ACHN (cell line): ENCODE results near the gene KRIT1.
A peak's percentile ranks its signal among the peaks of the same experiment; 100 is the strongest.
"Not testable (repeated sequence)": the region's sequence is repeated elsewhere in the genome, so short reads cannot be mapped to it uniquely, and the experiment has no call there.

Source experiments
- DNase-seq: peaks from one replicate; pipeline ENCODE4 v3.0.0-alpha.2; 2015
- in situ Hi-C: cut with HindIII; loops from 2 replicates; pipeline ENCODE4 v1.10.0; 2017; ENCODE audit warnings: low sequenced_read_pairs, low pct_ligation_motif_present, low pct_unique_long_range_greater_than_20kb

The KRIT1 gene

DNA sequence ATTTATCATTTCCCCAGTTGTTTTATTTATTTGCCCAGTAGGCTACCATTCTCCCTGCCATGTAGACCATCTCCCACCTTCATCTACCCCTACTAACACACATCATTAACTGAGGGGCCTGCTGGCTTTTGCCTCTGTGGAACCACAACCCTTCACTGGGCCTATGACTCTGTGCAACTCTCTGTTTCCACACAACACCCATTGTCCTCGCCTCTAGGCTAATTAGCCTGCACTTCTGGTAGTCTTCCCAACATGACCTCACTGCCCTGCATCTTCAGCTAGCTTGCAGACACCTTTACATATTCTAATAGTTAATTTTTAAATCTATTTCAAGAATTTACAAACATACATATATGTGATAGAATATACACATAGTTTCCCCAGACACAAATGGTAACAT is 7.5 kb upstream of the KRIT1 start:
- in situ Hi-C loops: no loop called here
- DNase-seq: no peak

- DNase-seq: no peak
- in situ Hi-C loops: no loop called here
These were observed 5.5 kb upstream of the KRIT1 start for GRCh38 chr7:92251181-92251580.

DNA sequence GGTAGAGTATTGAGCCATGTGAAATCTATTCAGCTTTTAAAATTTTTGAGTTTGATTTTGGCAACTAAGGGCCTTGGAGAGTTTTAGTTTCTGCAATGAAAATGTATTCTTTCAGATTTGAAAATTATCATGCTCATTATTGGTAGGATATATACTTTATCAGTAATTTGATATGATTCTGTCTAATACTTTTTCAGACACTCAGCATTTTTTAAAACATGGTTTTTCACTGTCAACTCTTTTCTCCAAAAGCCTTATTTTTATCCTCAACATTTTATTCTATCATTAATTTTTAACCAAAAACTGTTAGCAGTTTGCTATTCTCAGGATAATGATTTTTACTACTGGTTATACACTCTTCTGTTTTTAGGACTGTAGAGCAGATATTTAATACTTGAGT is 4.9 kb upstream of the KRIT1 start:
- in situ Hi-C loops: no loop called here
- no peak for DNase-seq

GRCh38 chr7:92246360-92247101 is 817 bp upstream of the KRIT1 start:
- DNase-seq: peak; percentile 44
- in situ Hi-C loops: no loop called here

DNA sequence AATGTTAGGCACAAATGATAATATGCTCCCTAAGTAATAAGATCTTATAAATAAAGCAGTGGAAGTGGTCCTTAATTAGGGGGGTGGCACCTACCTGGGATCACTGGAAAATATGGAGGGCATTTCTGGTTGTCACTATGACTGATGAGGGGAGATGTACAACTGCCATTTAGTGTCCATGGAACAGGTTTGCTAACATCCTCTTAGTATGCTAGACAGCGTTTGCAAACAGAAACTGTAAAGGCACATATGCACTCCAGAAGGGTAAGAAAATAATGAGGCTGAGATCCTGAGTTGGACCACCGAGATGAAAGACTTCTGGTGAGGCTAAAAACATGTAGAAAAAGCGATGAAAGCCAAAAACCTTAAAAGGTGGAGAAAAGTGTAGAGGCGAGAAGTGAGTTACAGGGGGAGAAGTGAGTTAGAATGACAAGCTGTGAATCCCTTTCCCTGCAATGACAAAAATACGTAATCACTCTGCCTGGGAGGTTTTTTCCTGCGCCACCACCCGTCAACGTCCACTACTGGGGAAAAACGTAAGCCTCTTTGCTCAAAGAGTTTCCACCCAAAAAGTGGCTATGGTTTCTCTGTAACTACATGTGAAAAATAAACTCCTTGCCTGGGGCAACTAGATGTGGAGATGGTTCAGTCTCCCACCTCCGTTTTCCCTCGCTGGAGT is 767 bp downstream of the KRIT1 start:
- DNase-seq: peak; percentile 59
- in situ Hi-C loops: no loop called here

GRCh38 chr7:92242972-92243371 is 2.7 kb downstream of the KRIT1 start:
- in situ Hi-C loops: no loop called here
- no peak for DNase-seq

GRCh38 chr7:92230547-92230946 is 15.2 kb downstream of the KRIT1 start:
- no peak for DNase-seq
- in situ Hi-C loops: no loop called here

DNA sequence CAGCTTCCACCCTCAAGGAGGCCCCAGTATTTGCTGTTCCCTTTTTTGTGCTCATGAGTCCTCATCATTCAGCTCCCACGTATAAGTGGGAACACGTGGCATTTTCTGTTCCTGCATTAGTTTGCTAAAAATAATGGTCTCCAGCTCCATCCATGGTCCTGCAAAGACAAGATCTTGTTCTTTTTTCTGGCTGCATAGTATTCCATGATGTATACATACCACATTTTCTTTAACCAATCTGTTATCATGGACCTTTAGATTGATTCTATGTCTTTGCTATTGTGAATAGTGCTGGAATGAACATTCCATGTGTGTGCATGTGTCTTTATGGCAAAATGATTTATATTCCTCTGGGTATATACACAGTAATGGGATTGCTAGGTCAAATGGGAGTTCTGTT is 17.0 kb downstream of the KRIT1 start:
- in situ Hi-C loops: no loop called here
- DNase-seq: no peak

DNA sequence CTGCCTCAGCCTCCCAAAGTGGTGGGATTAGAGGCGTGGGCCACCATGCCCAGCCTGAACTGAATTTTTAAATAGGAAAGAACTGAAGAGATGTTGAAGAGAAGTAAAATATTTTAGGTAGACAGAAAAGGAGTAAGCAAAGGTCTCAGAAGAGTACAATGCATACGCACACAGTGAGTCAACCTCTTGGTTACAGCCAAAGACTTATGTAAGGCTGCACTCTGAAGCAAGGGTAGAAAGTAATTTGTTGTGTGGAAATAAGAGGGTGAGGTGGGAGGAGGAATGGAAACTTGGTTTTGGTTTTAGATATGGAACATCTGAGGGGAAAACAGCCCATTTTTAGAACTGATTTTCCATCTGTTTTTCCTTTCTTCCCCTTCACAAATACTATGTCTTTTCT is 17.6 kb downstream of the KRIT1 start:
- in situ Hi-C loops: no loop called here
- no peak for DNase-seq

GRCh38 chr7:92226981-92227380 is 18.7 kb downstream of the KRIT1 start:
- DNase-seq: no peak
- in situ Hi-C loops: no loop called here

GRCh38 chr7:92221766-92222165 is 23.9 kb downstream of the KRIT1 start:
- in situ Hi-C loops: no loop called here
- no peak for DNase-seq

DNA sequence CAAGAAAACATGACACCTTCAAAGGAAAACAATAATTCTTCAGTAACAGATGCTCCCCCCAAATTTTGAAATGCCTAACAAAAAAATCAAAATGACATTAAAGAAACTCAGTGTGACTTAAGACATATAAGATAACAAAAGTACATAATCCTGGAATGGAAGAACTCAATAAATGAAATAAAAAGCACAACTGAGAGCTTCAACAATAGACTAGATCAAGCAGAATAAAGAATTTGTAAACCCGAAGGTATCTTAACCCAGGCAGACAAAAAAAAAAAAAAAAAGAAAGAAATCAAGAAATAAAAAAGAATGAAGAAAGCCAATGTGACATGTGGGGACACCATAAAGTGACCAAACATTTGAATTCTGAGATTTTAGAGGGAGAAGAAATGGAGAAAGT is 39.0 kb downstream of the KRIT1 start:
- no peak for DNase-seq
- in situ Hi-C loops: no loop called here

GRCh38 chr7:92205987-92206386 is 39.7 kb downstream of the KRIT1 start:
- in situ Hi-C loops: no loop called here
- DNase-seq: no peak

GRCh38 chr7:92200791-92201190 is 44.9 kb downstream of the KRIT1 start:
- in situ Hi-C loops: no loop called here

GRCh38 chr7:92192326-92192725 is 53.4 kb downstream of the KRIT1 start:
- in situ Hi-C loops: no loop called here
- no peak for DNase-seq

More at GRCh38 chr7:92200791-92201190, 44.9 kb downstream of the KRIT1 start:
- no peak for DNase-seq

- DNase-seq, in situ Hi-C loops: not testable (repeated sequence)
These were observed 56.5 kb downstream of the KRIT1 start for GRCh38 chr7:92189246-92189645.

- in situ Hi-C loops, DNase-seq: not testable (repeated sequence)
These were observed 61.4 kb downstream of the KRIT1 start for GRCh38 chr7:92184294-92184693.

DNA sequence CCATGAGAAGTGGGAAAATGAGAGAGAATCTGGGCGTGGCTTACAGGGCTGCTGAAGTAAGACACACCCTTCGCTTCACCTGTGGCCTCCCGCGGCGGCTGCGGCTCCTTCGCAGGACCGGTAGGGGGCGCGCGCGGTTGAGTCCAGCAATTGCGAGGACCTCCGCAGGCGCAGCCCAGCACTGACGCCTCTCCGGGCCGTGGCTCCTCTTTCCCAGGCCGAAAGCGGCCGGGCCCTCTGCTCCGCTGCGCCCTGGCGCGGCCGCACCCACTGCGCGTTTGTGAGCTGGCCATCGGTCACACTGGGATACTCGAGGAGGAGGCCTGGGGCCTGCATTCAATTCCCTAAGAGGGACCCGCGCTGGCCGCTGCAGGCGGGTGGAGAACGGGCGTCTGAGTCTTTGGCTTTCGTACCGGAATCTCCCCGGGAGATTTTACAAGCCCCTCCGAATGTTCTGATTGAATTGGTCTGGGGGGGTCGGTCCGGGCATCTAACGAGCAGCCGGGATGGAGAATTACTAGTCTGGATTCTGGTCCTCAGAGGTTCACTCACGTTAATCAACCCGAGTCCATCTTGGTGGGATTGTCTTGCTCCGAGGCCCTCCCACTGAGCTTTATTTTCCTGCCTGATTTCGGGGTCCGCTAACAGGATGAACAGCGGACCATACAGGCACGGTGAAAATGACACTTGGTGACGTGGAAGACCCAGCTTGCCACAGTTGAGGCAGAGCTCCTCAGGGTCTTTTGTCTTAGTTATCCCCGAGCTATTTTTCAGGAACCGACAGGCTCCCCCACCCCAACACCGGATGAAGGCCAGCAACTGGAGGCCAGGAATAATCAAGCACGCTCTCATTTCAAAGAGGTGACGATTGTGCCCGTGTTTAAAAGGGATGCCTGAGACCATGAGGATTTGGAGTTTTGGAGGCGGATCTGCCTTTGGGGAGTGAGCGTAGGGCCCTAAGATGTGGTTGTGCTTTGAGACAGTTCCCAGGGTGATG is 66.5 kb downstream of the KRIT1 start, which contains the start of gene LRRD1:
Gene LRRD1, minus strand, starts transcription at position 215 of the 997 bp plus-strand sequence. CDS start 13,940 bp downstream, outside the sequence.
- peak; percentile 89 for DNase-seq
- in situ Hi-C loops: no loop called here

DNA sequence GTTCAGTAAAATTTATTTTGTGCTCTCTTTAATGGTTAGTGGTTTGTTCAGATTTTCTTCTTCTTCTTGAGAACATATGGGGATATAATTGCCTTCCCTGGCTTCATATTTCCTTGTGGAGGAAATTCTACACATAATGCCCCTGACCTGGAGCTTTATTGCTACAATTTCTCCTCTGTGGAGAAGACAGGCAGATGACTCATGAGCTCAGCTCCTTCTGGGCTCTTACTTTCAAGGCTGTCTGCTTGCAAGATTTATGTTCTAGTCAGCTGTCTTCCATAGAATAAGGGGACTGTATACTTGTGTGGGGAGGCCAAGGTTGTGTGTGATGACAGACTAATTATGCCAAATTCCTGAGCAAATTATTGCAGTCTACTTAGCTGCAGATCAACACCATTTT is 68.4 kb downstream of the KRIT1 start:
- in situ Hi-C loops: no loop called here
- DNase-seq: peak; percentile 21
